Immature natural killer cell (primary cell): ENCODE results near the gene ZNF609. TPM values are rescaled to one million over a fixed set of nuclear protein-coding genes. Genes with fewer than 3 reads are reported as not detected.
A peak's percentile ranks its signal among the peaks of the same experiment; 100 is the strongest.
"Not testable (repeated sequence)": the region's sequence is repeated elsewhere in the genome, so short reads cannot be mapped to it uniquely, and the experiment has no call there.

Source experiments
- DNase-seq, 3 donors: peaks; one replicate each; pipeline ENCODE4 v3.0.0; 2022; ENCODE audit warnings: mixed read lengths in 1 of 3
- H3K27ac Mint-ChIP-seq, 6 donors: one replicate each; pipeline ENCODE4 v1.8.0; 2020; ENCODE audit warnings: mixed read lengths in 6 of 6, mild to moderate bottlenecking in 5 of 6, inconsistent platforms in 4 of 6, moderate library complexity in 3 of 6
- H3K27me3 Mint-ChIP-seq, 3 donors: one replicate each; pipeline ENCODE4 v1.8.0; 2020 to 2021; ENCODE audit warnings: low read depth in 3 of 3, mild to moderate bottlenecking in 3 of 3, mixed read lengths in 3 of 3, moderate library complexity in 3 of 3, inconsistent platforms in 1 of 3
- H3K36me3 Mint-ChIP-seq, 3 donors: one replicate each; pipeline ENCODE4 v1.8.0; 2020; ENCODE audit warnings: mixed read lengths in 3 of 3, inconsistent platforms in 2 of 3, mild to moderate bottlenecking in 2 of 3
- H3K4me1 Mint-ChIP-seq, 2 donors: one replicate each; pipeline ENCODE4 v1.8.0; 2020; ENCODE audit warnings: inconsistent platforms in 2 of 2, mild to moderate bottlenecking in 2 of 2, mixed read lengths in 2 of 2, moderate library complexity in 1 of 2
- H3K4me3 Mint-ChIP-seq, 5 donors: one replicate each; pipeline ENCODE4 v1.8.0; 2020; ENCODE audit warnings: mild to moderate bottlenecking in 5 of 5, mixed read lengths in 5 of 5, inconsistent platforms in 3 of 5, moderate library complexity in 3 of 5
- H3K9me3 Mint-ChIP-seq, 6 donors: one replicate each; pipeline ENCODE4 v1.8.0; 2020; ENCODE audit warnings: mild to moderate bottlenecking in 6 of 6, mixed read lengths in 6 of 6, inconsistent platforms in 4 of 6, moderate library complexity in 3 of 6
- polyA plus RNA-seq, 3 donors: library from polyadenylated mRNA; unstranded; fragments of 300-500 nt; fragmentation: Illumina TruSeq; gene quantifications; one replicate each; pipeline ENCODE4 v1.2.3, GENCODE V29; 2021

Gene ZNF609
- polyA plus RNA-seq, 3 donors from 2014 or later: 0.04 to 11.3 (median 2.6) TPM

DNA sequence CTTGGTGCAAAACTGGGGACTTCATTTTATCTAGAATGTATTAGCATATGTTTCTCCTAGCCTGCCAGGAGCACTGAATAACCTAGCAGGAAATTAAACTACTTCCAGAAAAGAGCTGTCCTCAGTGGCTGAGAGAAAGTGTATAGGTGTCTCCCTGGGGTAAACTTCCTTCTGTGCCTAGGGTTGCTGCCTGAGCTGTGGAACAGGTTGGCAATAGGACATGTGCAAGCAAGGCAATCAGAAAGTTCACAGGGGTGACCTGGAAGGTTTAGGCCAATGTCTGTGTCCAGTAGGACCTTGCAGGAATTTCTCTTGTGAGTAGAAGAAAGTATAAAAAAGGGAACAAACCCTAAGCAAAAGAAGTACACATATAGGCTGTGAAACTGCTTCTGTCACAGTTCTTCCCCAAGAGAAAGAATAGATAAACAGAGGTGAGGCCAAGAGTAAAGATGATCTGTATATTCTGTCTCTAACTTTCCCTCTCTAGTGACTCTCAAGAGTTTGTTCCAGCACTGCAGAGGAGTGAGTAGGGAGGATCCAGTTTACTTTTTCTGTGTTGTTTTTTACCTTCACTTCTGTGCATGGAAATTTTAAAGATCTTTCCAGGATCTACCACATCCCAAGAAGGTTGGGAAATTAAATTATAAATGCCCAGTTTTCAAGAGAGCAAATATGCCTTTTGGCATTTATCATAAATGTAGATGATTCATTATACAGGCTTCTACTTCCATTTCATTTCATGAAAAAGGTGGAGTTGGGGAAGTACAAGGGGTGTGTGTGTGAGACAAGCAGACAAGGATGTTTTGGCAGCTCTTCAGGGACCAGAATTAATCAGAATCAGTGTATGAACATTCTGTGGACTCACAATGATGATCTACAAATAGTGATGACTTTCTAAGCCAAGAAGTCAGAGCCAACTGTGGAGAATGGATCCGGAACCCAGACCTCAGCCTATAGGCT is 159.8 kb downstream of the ZNF609 start:
- Mint-ChIP-seq H3K36me3 (peaks cover 0 to 3% (median 0%) of the 10 kb centered on the region in 3 donors), H3K9me3 (no peaks in the 10 kb centered on the region), H3K27ac (peak overlapping the region; percentile 6 to 83 (median 41)), H3K27me3 (peaks cover 0 to 7% (median 2%) of the 10 kb centered on the region in 3 donors), H3K4me3 (peak overlapping the region in 3 of 5 donors; percentile 1 to 48 (median 25)), H3K4me1 (peaks cover 77 to 85% of the 10 kb centered on the region in 2 donors)
- no peak for DNase-seq

DNA sequence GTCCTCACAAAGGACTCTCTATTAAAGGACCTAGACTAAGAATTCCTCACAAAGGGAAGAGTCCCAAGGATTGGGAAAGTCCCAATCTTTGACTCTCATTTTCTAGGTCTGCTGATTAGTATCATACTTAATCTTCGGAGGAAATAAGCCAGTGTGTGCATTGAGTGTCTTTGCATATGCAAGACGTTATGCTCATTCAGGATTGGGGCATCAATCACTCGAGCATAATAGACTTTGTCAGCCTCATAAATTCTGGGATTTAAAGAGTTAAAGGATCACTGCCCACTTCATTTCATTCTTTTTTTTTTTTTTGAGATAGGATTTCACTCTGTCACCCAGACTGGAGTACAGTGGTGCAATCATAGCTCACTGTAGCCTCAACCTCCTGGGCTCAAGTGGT is 160.7 kb downstream of the ZNF609 start:
- H3K9me3 Mint-ChIP-seq: no peaks in the 10 kb centered on the region
- H3K4me3 Mint-ChIP-seq: no peak overlapping the region
- DNase-seq: no peak
- peak overlapping the region in 4 of 6 donors; percentile 8 to 83 (median 46) for H3K27ac Mint-ChIP-seq
- H3K36me3 Mint-ChIP-seq: peaks cover 0 to 3% (median 0%) of the 10 kb centered on the region in 3 donors
- H3K27me3 Mint-ChIP-seq: peaks cover 0 to 8% (median 0%) of the 10 kb centered on the region in 3 donors
- H3K4me1 Mint-ChIP-seq: peaks cover 79 to 83% of the 10 kb centered on the region in 2 donors

DNA sequence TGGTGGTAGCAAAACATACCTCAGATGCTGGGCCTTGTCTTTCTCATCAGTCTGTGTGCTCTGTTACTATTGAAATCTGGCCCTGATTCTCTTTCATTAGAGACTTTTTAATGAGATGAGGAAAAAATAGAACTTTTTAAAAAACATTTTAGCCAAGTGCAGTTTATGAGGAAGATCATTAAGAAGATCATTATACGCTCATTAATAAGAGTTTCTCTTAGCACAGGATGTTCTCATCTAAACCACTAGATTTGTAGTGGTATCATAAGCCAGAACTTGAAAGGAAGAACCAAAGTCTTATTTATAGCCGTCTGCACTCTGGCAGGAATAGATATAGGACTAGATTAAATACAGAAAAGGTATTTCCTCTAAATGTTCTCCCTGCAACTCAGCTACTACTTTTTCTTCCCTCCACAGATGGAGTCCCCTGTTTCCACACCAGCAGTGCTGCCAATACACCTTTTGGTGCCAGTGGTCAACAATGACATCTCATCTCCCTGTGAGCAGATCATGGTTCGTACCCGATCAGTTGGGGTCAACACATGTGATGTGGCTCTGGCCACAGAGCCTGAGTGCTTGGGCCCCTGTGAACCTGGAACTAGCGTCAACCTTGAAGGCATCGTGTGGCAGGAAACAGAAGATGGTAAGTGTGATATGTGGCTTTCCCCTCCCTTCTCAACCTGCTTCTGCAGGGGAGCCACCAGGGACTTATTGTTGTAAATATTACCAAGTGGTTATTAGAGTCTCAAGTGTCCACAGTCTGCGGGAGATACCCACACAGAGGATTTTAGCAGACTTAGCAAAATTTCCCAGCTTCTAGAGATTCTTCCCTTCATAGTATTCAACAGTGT is 162.3 kb downstream of the ZNF609 start:
- Mint-ChIP-seq H3K9me3 (no peaks in the 10 kb centered on the region), H3K4me3 (peak overlapping the region; percentile 69 to 84 (median 72))

DNA sequence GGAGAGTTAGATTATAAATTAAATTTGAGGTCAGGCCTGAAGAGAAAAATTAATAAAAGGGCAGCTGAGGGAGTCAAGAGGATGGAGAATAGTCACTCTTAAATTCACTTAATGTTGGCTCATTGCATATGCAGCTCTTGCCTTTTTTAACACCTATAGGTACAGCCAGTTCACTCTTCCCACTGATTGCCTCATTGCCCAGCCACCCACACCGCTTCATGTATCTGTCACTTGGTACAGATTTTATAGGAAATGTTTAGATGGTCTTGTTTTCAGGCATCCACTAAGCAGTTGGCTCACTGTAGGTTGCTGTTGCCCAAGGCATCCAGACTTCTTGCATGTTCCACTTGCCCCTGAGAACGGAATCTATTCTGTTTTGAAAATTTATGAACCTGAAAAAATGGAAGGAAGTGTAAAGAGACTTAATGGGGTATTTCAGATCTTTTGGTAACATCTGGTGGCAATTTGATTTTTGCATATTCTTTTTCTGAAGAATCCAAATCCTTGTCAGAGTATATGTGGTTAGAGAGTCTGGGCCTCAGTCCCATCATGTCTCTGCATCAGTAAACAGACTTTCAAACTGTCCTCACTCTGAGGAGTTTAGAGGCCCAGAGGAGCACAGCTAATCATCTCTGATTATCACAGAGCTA is 163.1 kb downstream of the ZNF609 start:
- Mint-ChIP-seq H3K27me3 (peaks cover 0 to 8% (median 0%) of the 10 kb centered on the region in 3 donors), H3K4me1 (peaks cover 86 to 87% of the 10 kb centered on the region in 2 donors), H3K4me3 (peak overlapping the region; percentile 69 to 84 (median 72)), H3K36me3 (peaks cover 0 to 4% (median 3%) of the 10 kb centered on the region in 3 donors), H3K27ac (peak overlapping the region; percentile 82 to 92 (median 89)), H3K9me3 (no peaks in the 10 kb centered on the region)
- DNase-seq: peak; percentile 30 to 44 (median 38)

More for the DNA sequence above, 162.3 kb downstream of the ZNF609 start:
- DNase-seq: peak; percentile 82 to 85 (median 84)
- Mint-ChIP-seq H3K27me3 (peaks cover 0 to 8% (median 0%) of the 10 kb centered on the region in 3 donors), H3K4me1 (peaks cover 91 to 95% of the 10 kb centered on the region in 2 donors), H3K36me3 (peaks cover 0 to 4% (median 3%) of the 10 kb centered on the region in 3 donors), H3K27ac (peak overlapping the region; percentile 82 to 92 (median 89))

DNA sequence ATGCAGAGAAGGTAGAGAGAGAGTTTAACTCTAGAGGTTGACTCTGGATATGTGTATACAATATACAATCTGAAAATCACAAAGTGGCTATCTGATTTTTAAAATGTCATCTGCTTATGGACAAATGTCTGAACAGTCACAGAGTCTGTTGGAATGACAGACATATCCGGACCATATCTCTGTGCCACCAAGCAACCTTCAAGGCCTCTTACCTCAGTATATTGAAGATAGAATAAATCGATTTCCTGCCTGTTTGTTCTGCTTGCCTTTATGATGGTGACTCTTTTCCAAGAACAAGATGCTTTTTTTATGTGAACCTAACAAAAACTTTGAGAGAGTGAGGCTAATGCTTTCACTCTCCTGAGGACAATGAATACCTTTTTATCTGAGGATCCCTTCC is 163.9 kb downstream of the ZNF609 start:
- no peak for DNase-seq

DNA sequence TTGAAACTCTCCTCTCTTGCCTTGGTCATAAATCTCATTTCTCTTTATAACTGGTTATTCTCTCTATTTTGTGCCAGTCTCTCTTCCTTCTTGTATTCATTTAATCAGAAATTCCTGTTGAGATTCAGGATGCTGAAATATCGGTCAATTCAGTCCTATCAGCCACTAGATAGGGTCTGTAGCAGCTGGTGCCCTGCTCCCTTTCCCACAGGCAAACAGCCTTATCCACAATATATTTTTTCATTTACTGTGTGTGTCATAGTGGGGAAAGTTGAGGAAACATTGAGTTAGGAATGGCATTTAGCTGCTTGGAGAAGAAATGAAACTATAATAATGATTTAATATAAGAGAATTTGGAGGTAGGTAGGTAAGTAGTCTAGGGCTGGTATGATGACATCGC is 168.7 kb downstream of the ZNF609 start:
- peak overlapping the region in 3 of 6 donors; percentile 1 to 38 (median 2) for H3K27ac Mint-ChIP-seq
- H3K4me1 Mint-ChIP-seq: peaks cover 58 to 72% of the 10 kb centered on the region in 2 donors
- H3K4me3 Mint-ChIP-seq: peak overlapping the region in 1 of 5 donors; percentile 3
- peaks cover 0 to 8% (median 7%) of the 10 kb centered on the region in 3 donors for H3K36me3 Mint-ChIP-seq
- DNase-seq: no peak
- H3K9me3 Mint-ChIP-seq: no peaks in the 10 kb centered on the region
- H3K27me3 Mint-ChIP-seq: peaks cover 0 to 4% (median 0%) of the 10 kb centered on the region in 3 donors

More for the DNA sequence above, 163.9 kb downstream of the ZNF609 start:
- Mint-ChIP-seq H3K4me3 (peak overlapping the region; percentile 69 to 84 (median 72)), H3K4me1 (peaks cover 86% of the 10 kb centered on the region in 2 donors), H3K9me3 (no peaks in the 10 kb centered on the region), H3K27me3 (peaks cover 0 to 8% (median 0%) of the 10 kb centered on the region in 3 donors), H3K27ac (peak overlapping the region; percentile 82 to 92 (median 89)), H3K36me3 (peaks cover 0 to 4% (median 2%) of the 10 kb centered on the region in 3 donors)

DNA sequence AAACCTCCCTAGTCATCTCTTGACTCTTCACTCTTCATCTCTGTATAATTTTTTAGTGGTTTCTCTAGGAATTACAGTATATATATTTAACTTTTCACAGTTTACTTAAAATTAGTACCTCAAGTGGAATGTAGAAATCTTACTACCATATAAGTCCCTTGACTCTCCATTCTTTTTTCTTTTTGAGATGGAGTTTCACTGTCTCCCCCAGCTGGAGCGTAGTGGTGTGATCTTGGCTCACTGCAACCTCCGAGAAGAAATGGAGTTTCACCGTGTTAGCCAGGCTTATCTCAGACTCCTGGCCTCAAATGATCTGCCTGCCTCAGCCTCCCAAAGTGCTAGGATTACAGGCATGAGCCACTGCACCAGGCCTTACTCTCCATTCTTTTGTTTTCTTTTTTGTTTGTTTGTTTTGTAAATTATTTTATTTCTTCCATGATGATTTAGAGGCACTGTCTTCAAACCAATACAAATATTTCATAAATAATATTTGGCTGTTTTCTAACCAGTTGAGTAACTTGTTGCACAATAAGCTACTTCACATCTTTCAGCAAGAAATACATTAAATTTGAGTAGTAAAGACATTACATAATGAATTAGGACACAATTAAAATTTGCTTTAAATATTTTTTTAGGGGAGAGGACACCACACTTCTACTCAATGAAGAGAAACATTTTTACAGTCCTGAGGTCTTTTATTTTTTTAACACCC is 170.2 kb downstream of the ZNF609 start:
- H3K27ac Mint-ChIP-seq: no peak overlapping the region
- no peak overlapping the region for H3K4me3 Mint-ChIP-seq

DNA sequence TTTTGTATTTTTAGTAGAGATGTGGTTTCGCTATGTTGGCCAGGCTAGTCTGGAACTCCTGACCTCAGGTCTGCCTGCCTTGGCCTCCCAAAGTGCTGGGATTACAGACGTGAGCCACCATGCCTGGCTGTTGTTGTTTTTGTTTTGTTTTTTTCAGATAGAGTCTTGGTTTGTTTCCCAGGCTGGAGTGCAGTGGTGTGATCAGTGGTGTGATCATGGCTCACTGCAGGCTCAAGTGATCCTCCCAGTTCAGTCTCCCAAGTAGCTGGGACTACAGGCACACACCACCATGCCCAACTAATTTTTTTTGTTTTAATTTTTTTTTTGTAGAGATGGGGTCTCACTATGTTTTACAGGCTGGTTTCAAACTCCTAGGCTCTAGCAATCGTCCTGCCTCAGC is 172.3 kb downstream of the ZNF609 start:
- DNase-seq, H3K9me3 Mint-ChIP-seq, H3K27me3 Mint-ChIP-seq: not testable (repeated sequence)
- Mint-ChIP-seq H3K4me1 (peaks cover 55 to 77% of the 10 kb centered on the region in 2 donors), H3K4me3 (peak overlapping the region; percentile 8 to 60 (median 57)), H3K36me3 (peaks cover 0 to 12% (median 8%) of the 10 kb centered on the region in 3 donors), H3K27ac (peak overlapping the region; percentile 60 to 91 (median 90))

More for the DNA sequence above, 170.2 kb downstream of the ZNF609 start:
- Mint-ChIP-seq H3K9me3 (no peaks in the 10 kb centered on the region), H3K4me1 (peaks cover 58 to 74% of the 10 kb centered on the region in 2 donors), H3K36me3 (peaks cover 0 to 8% (median 7%) of the 10 kb centered on the region in 3 donors), H3K27me3 (peaks cover 2 to 5% (median 5%) of the 10 kb centered on the region in 3 donors)
- DNase-seq: no peak

DNA sequence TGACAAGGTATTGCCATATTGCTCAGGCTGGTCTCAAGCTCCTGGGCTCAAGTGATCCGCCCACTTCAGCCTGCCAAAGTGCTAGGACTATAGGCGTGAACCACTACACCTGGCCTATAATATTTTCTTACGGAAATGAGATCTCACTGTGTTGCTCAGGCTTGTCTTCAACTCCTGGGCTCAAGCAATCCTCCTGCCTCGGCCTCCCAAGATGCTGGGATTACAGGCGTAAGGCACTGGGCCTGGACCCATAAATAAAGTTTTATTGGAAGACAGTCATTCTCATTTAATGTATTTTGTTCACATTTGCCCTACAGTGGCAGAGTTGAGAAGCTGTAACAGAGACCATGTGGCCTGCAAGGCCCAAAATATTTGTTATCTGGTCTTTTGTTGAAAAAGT is 173.0 kb downstream of the ZNF609 start:
- Mint-ChIP-seq H3K4me1 (peaks cover 56 to 81% of the 10 kb centered on the region in 2 donors), H3K27ac (peak overlapping the region; percentile 81 to 91 (median 90)), H3K36me3 (peaks cover 0 to 13% (median 12%) of the 10 kb centered on the region in 3 donors), H3K9me3 (no peaks in the 10 kb centered on the region), H3K27me3 (peaks cover 2 to 5% (median 5%) of the 10 kb centered on the region in 3 donors), H3K4me3 (peak overlapping the region in 4 of 5 donors; percentile 36 to 60 (median 58))
- no peak for DNase-seq

DNA sequence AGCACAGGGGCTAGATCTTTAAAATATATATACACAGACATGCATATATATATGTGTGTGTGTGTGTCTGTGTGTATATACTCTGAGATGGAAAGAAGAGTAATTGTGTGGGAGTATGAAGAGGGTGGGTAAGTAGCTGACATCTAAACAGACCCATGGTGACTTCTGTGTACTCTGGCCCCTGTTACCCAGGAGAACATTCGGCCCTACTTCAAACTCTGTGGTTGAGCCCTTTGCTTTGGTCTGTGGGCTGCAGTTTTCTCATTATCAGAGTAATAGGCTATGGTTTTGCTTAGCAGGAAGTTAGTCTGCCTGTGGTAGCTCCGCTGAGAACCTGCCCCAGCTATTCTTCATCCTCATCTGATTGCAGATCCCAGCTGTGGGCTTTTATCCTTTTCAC is 173.6 kb downstream of the ZNF609 start:
- H3K27ac Mint-ChIP-seq: peak overlapping the region; percentile 81 to 90 (median 90)
- peaks cover 0 to 13% (median 13%) of the 10 kb centered on the region in 3 donors for H3K36me3 Mint-ChIP-seq
- H3K4me1 Mint-ChIP-seq: peaks cover 53 to 78% of the 10 kb centered on the region in 2 donors
- peaks cover 2 to 5% (median 5%) of the 10 kb centered on the region in 3 donors for H3K27me3 Mint-ChIP-seq
- no peaks in the 10 kb centered on the region for H3K9me3 Mint-ChIP-seq
- H3K4me3 Mint-ChIP-seq: peak overlapping the region; percentile 64 to 88 (median 73)
- DNase-seq: peak; percentile 74 to 77 (median 77)

DNA sequence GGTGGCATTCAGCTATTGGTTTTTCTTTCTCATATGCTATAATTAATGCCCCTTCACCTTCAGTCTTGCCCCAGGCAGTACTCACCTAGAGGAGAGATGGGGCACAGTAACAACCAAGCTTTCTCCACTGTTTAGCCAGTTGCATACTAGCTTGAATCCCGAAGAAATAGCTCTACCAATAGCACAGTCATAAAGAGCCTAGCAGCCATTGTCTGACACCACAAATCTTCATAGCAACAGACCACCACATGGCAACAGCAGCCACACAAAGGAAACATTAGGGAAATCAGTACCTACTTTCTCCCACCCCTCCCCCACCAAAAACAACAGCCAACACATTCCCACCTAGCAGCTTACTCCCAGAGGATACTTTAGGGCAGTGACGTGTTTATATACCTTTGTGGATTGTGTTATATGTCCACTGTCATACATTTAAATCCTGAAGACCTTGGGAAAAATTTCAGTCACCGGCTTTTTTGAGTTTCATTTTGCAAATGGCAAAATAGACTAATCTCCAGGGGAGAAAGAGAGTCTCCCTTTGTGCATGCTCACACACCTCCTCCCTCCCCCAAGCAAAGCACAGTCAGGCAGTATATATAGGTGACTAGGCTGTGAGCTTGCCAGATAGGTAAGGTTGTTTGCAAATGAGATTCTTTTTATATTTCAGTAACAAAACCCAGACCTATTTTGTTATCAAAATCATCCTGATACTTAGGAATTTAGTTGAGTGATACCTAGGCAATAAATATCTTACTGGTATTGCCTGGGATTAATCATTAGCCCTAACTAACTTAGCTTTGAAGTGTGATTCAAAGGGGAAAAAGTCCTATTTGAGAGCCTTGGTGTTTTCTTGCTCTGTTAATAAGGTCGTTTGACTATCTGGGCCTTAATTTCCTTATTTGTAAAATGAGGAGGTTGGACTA is 174.5 kb downstream of the ZNF609 start:
- peak overlapping the region; percentile 64 to 88 (median 73) for H3K4me3 Mint-ChIP-seq
- H3K27ac Mint-ChIP-seq: peak overlapping the region; percentile 81 to 90 (median 90)
- H3K27me3 Mint-ChIP-seq: peaks cover 2 to 5% (median 5%) of the 10 kb centered on the region in 3 donors
- H3K9me3 Mint-ChIP-seq: no peaks in the 10 kb centered on the region
- peaks cover 59 to 79% of the 10 kb centered on the region in 2 donors for H3K4me1 Mint-ChIP-seq
- DNase-seq: peak; percentile 52 to 62 (median 57)
- peaks cover 0 to 13% (median 13%) of the 10 kb centered on the region in 3 donors for H3K36me3 Mint-ChIP-seq
